ENCODE data around the gene PADI1.

Gene PADI1

GRCh38 chr1:17167786-17168090, 37.2 kb upstream of the PADI1 start:
- no peak overlapping the region for H3K4me3 Mint-ChIP-seq
- H3K27ac Mint-ChIP-seq: no peak overlapping the region
- H3K4me1 Mint-ChIP-seq (ENCODE audit: low read depth in 2 of 2): no peaks in the 10 kb centered on the region
- H3K27me3 Mint-ChIP-seq: peaks cover 36 to 54% of the 10 kb centered on the region in 2 donors
- no peak for ATAC-seq (replicated peaks)
- H3K9me3 Mint-ChIP-seq: no peaks in the 10 kb centered on the region
- no peaks in the 10 kb centered on the region for H3K36me3 Mint-ChIP-seq (ENCODE audit: insufficient read depth)
- DNase-seq: no peak

- ATAC-seq (replicated peaks): no peak
- no peak for DNase-seq
- no peak overlapping the region for H3K4me3 Mint-ChIP-seq
- peaks cover 0 to 2% of the 10 kb centered on the region in 2 donors for H3K4me1 Mint-ChIP-seq (ENCODE audit: low read depth in 2 of 2)
- H3K27ac Mint-ChIP-seq: no peak overlapping the region
- no peaks in the 10 kb centered on the region for H3K36me3 Mint-ChIP-seq (ENCODE audit: insufficient read depth)
- H3K27me3 Mint-ChIP-seq: peaks cover 39 to 56% of the 10 kb centered on the region in 2 donors
- H3K9me3 Mint-ChIP-seq: no peaks in the 10 kb centered on the region
These were observed 36.6 kb upstream of the PADI1 start for GRCh38 chr1:17168091-17168876.

GRCh38 chr1:17170571-17170970, 34.4 kb upstream of the PADI1 start:
- Mint-ChIP-seq H3K9me3 (no peaks in the 10 kb centered on the region), H3K4me3 (no peak overlapping the region), H3K27ac (no peak overlapping the region), H3K27me3 (peaks cover 47 to 57% of the 10 kb centered on the region in 2 donors), H3K4me1 (ENCODE audit: low read depth in 2 of 2) (peaks cover 0 to 2% of the 10 kb centered on the region in 2 donors), H3K36me3 (ENCODE audit: insufficient read depth) (no peaks in the 10 kb centered on the region)
- ATAC-seq (replicated peaks) (no peak), DNase-seq (no peak)

GRCh38 chr1:17173217-17173616, 31.7 kb upstream of the PADI1 start:
- H3K36me3 Mint-ChIP-seq (ENCODE audit: insufficient read depth): no peaks in the 10 kb centered on the region
- H3K4me1 Mint-ChIP-seq (ENCODE audit: low read depth in 2 of 2): peaks cover 0 to 2% of the 10 kb centered on the region in 2 donors
- no peak overlapping the region for H3K27ac Mint-ChIP-seq
- no peak for DNase-seq
- peaks cover 44 to 48% of the 10 kb centered on the region in 2 donors for H3K27me3 Mint-ChIP-seq
- no peak for ATAC-seq (replicated peaks)
- no peak overlapping the region for H3K4me3 Mint-ChIP-seq
- no peaks in the 10 kb centered on the region for H3K9me3 Mint-ChIP-seq

GRCh38 chr1:17176306-17177061, 28.4 kb upstream of the PADI1 start:
- no peak overlapping the region for H3K27ac Mint-ChIP-seq
- H3K27me3 Mint-ChIP-seq: peaks cover 72 to 74% of the 10 kb centered on the region in 2 donors
- no peaks in the 10 kb centered on the region for H3K36me3 Mint-ChIP-seq (ENCODE audit: insufficient read depth)
- peaks cover 2 to 5% of the 10 kb centered on the region in 2 donors for H3K4me1 Mint-ChIP-seq (ENCODE audit: low read depth in 2 of 2)
- no peaks in the 10 kb centered on the region for H3K9me3 Mint-ChIP-seq
- H3K4me3 Mint-ChIP-seq: no peak overlapping the region
- no peak for ATAC-seq (replicated peaks)
- no peak for DNase-seq

GRCh38 chr1:17177651-17178050, 27.3 kb upstream of the PADI1 start:
- Mint-ChIP-seq H3K27ac (no peak overlapping the region), H3K4me1 (ENCODE audit: low read depth in 2 of 2) (peaks cover 4 to 12% of the 10 kb centered on the region in 2 donors), H3K27me3 (peaks cover 71 to 76% of the 10 kb centered on the region in 2 donors), H3K9me3 (no peaks in the 10 kb centered on the region), H3K4me3 (no peak overlapping the region), H3K36me3 (ENCODE audit: insufficient read depth) (no peaks in the 10 kb centered on the region)
- DNase-seq (no peak), ATAC-seq (replicated peaks) (no peak)

- H3K9me3 Mint-ChIP-seq: no peaks in the 10 kb centered on the region
- peak overlapping the region in 1 of 2 donors; percentile 38 for H3K4me3 Mint-ChIP-seq
- ATAC-seq (replicated peaks): peak; percentile 58
- no peak for DNase-seq
- H3K4me1 Mint-ChIP-seq (ENCODE audit: low read depth in 2 of 2): peaks cover 4 to 12% of the 10 kb centered on the region in 2 donors
- no peak overlapping the region for H3K27ac Mint-ChIP-seq
- peaks cover 34 to 53% of the 10 kb centered on the region in 2 donors for H3K27me3 Mint-ChIP-seq
- no peaks in the 10 kb centered on the region for H3K36me3 Mint-ChIP-seq (ENCODE audit: insufficient read depth)
These were observed 23.0 kb upstream of the PADI1 start for GRCh38 chr1:17181781-17182464.

- ATAC-seq (replicated peaks) (no peak), DNase-seq (no peak)
- Mint-ChIP-seq H3K27ac (no peak overlapping the region), H3K36me3 (ENCODE audit: insufficient read depth) (no peaks in the 10 kb centered on the region), H3K4me3 (no peak overlapping the region), H3K4me1 (ENCODE audit: low read depth in 2 of 2) (peaks cover 4 to 12% of the 10 kb centered on the region in 2 donors), H3K9me3 (peaks cover 0 to 2% of the 10 kb centered on the region in 2 donors), H3K27me3 (peaks cover 26 to 37% of the 10 kb centered on the region in 2 donors)
These were observed 21.4 kb upstream of the PADI1 start for GRCh38 chr1:17183388-17184160.

- peaks cover 22 to 31% of the 10 kb centered on the region in 2 donors for H3K27me3 Mint-ChIP-seq
- DNase-seq (no peak), ATAC-seq (replicated peaks) (no peak)
- peaks cover 4 to 12% of the 10 kb centered on the region in 2 donors for H3K4me1 Mint-ChIP-seq (ENCODE audit: low read depth in 2 of 2)
- no peak overlapping the region for H3K4me3 Mint-ChIP-seq
- no peaks in the 10 kb centered on the region for H3K36me3 Mint-ChIP-seq (ENCODE audit: insufficient read depth)
- H3K9me3 Mint-ChIP-seq: peaks cover 0 to 2% of the 10 kb centered on the region in 2 donors
- no peak overlapping the region for H3K27ac Mint-ChIP-seq
These were observed 20.7 kb upstream of the PADI1 start for GRCh38 chr1:17184161-17184665.

GRCh38 chr1:17184822-17185484, 20.0 kb upstream of the PADI1 start:
- no peak for ATAC-seq (replicated peaks)
- H3K4me3 Mint-ChIP-seq: no peak overlapping the region
- no peak overlapping the region for H3K27ac Mint-ChIP-seq
- H3K27me3 Mint-ChIP-seq: peaks cover 15 to 27% of the 10 kb centered on the region in 2 donors
- no peaks in the 10 kb centered on the region for H3K36me3 Mint-ChIP-seq (ENCODE audit: insufficient read depth)
- H3K4me1 Mint-ChIP-seq (ENCODE audit: low read depth in 2 of 2): peaks cover 4 to 12% of the 10 kb centered on the region in 2 donors
- DNase-seq: no peak
- peaks cover 0 to 2% of the 10 kb centered on the region in 2 donors for H3K9me3 Mint-ChIP-seq

- no peak for ATAC-seq (replicated peaks)
- Mint-ChIP-seq H3K9me3 (peaks cover 0 to 2% of the 10 kb centered on the region in 2 donors), H3K27me3 (peaks cover 10 to 22% of the 10 kb centered on the region in 2 donors), H3K27ac (peak overlapping the region in 1 of 2 donors; percentile 63), H3K36me3 (ENCODE audit: insufficient read depth) (no peaks in the 10 kb centered on the region), H3K4me1 (ENCODE audit: low read depth in 2 of 2) (peaks cover 4 to 12% of the 10 kb centered on the region in 2 donors), H3K4me3 (no peak overlapping the region)
- DNase-seq: no peak
These were observed 19.5 kb upstream of the PADI1 start for GRCh38 chr1:17185485-17185860.

- H3K27ac Mint-ChIP-seq: peak overlapping the region in 1 of 2 donors; percentile 63
- peaks cover 3 to 10% of the 10 kb centered on the region in 2 donors for H3K4me1 Mint-ChIP-seq (ENCODE audit: low read depth in 2 of 2)
- ATAC-seq (replicated peaks): no peak
- H3K27me3 Mint-ChIP-seq: peaks cover 7 to 13% of the 10 kb centered on the region in 2 donors
- peaks cover 0 to 2% of the 10 kb centered on the region in 2 donors for H3K9me3 Mint-ChIP-seq
- no peaks in the 10 kb centered on the region for H3K36me3 Mint-ChIP-seq (ENCODE audit: insufficient read depth)
- H3K4me3 Mint-ChIP-seq: no peak overlapping the region
- DNase-seq: no peak
These were observed 18.6 kb upstream of the PADI1 start for GRCh38 chr1:17186216-17186909.

Data from effector memory CD8-positive, alpha-beta T cell (primary cell).